Hematopoietic multipotent progenitor cell treated with erythropoietin and hydrocortisone succinate and interleukin-3 and kit ligand, for 6 days (in vitro differentiated cells): Measurements from ENCODE around the gene TJP1.
"Not testable (repeated sequence)": the region's sequence is repeated elsewhere in the genome, so short reads cannot be mapped to it uniquely, and the experiment has no call there.

Experiments
- DNase-seq: peaks from one replicate; pipeline ENCODE4 v3.0.0-alpha.2; 2015

TJP1 gene

DNA sequence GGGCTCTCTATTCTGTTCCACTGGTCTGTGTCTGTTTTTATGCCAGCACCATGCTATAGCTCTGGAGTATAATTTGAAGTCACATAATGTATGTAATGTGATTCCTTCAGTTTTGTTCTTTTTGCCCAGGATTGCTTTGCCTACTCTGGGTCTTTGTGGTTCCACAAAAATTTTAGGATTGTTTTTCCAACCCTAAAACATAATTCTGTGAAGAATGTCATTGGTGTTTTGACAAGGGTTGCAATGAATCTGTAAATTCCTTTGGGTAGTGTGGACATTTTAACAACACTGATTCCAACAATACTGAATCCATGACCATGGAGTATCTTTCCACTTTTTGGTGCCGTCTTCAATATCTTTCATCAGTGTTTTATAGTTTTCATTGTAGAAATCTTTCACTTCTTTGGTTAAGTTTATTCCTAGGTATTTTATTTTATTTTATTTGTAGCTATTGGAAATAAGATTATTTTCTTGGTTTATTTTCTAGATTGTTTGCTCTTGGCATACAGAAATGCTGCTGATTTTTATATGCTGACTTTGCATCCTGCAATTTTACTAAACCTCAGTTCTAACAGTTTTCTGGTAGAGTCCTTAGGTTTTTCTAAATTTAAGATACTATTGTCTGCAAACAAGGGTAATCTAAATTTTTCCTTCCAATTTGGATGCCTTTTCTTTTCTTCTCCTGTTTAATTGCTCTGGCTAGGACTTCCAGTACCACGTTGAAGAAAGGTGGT is 29.7 kb downstream of the TJP1 start:
- DNase-seq, result no peak

DNA sequence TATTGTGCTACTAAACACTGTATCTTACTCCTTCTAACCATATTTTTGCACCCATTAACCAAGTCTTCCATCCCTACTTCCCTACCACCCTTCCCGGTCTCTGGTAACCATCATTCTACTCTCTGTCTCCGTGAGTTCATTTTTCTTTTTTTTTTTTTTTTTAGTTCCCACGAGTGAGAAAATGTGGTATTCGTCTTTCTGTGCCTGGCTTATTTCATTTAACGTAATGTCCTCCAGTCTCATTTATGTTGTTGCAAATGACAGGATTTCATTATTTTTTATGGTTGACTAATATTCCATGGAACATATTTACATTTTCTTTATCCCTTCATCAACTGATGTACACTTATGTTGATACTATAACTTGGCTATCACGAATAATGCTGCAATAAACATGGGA is 31.7 kb downstream of the TJP1 start:
- DNase-seq, result no peak

- DNase-seq, result no peak
Observed at GRCh38 chr15:29789871-29790270, 32.4 kb downstream of the TJP1 start.

GRCh38 chr15:29788433-29789034 is 33.7 kb downstream of the TJP1 start:
- DNase-seq, result no peak

- no peak for DNase-seq
Observed at GRCh38 chr15:29787767-29788166, 34.5 kb downstream of the TJP1 start.

GRCh38 chr15:29785642-29786041 is 36.6 kb downstream of the TJP1 start:
- no peak for DNase-seq

- no peak for DNase-seq
Observed at GRCh38 chr15:29785136-29785535, 37.1 kb downstream of the TJP1 start.

GRCh38 chr15:29784413-29784812 is 37.9 kb downstream of the TJP1 start:
- DNase-seq, result no peak

DNA sequence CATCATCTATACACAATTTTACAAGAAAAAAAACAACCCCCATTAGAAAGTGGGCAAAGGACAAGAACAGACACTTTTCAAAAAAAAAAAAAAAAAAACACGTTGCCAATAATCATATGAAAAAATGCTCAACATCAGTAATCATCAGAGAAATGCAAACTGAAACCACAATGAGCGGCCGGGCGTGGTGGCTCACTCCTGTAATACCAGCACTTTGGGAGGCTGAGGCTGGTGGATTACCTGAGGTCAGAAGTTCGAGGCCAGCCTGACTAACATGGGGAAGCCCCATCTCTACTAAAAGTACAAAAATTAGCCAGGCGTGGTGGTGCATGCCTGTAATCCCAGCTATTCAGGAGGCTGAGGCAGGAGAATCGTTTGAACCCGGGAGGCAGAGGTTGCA is 39.5 kb downstream of the TJP1 start:
- not testable (repeated sequence) for DNase-seq

GRCh38 chr15:29778382-29778781 is 43.9 kb downstream of the TJP1 start:
- DNase-seq, result no peak

DNA sequence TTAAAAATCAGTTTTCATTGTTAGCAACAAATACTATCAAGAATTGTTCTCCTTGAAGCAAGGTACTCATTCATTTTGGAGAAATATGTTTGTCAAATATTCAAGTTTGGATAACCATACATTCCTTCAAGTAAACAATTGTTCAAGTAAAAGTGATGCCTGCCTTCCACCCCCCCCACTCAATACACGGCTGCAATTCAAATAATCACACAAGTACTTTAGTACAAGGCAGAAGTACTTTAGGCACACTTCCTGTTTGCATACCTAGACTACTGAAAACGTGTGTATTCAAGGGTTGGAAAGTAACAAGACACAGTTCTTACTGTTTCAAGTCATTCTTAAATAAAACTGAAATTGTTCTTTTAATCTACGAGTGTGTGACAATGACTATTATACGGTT is 45.4 kb downstream of the TJP1 start:
- no peak for DNase-seq

DNA sequence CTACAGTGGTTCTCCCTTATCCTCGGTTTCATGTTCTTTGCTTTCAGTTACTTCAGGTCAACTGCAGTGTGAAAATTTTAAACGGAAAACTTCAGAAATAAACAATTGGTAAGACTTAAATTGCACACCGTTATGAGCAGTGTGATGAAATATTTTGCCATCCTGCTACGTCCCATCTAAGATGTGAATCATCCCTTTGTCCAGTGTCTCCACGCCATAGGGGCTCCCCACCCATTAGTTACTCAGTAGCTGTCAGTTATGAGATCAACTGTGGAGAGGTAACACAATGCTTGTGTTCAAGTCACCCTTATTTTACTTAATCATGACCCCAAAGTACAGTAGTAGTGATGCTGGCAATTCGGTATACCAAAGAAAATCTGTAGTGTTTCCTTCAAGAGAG is 47.4 kb downstream of the TJP1 start:
- no peak for DNase-seq

DNA sequence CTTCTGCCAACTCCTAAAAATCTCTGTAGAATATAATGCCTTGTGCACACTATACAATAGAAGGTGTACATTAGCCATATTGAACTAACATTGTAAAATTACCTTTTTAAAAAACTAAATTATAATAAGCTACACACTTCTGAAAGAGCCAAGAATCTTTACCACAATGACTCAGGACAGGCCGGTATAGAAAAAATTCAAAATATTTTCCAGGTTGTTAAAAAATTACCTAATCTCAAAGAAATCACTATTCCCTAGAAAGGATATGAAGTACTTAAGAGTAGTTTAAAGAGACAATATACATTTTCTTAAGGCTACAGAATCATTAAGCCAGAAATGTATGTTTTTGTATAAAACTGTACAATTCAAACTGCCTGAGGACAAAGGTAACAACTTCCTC is 48.5 kb downstream of the TJP1 start:
- no peak for DNase-seq

DNA sequence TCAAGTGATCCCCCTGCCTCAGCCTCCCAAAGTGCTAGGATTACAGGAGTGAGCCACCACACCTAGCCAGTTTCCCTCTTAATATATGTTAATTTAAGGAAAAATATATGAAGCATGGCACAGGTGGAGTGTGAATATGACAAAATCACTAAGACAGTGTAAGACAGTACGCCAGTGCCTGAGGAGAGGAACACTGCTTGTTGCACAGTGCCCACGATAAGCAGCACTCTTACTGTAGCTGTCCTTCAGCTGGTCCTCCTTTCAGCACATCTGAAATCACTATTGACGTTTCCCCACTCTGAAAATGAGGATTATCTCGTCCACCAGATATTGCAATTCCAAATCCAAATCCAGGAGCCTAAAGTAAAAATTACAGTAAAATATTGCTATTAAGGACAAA is 49.3 kb downstream of the TJP1 start:
- DNase-seq, result no peak

DNA sequence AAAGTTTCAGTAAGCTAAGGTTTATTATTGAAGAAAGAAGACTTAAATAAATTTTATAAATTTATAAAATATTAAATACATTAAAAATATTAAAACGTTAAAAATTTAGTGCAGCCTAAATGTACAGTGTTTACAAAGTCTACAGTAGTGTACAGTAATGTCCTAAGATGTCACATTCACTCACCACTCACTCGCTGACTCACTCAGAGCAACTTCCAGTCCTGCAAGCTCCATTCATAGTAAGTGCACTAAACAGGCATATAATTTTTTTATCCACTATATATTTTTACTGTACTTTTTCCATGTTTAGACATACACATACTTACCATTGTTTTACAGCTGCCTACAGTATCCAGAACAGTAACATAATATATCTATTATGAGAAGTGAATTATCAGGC is 51.5 kb downstream of the TJP1 start:
- DNase-seq, result no peak

DNA sequence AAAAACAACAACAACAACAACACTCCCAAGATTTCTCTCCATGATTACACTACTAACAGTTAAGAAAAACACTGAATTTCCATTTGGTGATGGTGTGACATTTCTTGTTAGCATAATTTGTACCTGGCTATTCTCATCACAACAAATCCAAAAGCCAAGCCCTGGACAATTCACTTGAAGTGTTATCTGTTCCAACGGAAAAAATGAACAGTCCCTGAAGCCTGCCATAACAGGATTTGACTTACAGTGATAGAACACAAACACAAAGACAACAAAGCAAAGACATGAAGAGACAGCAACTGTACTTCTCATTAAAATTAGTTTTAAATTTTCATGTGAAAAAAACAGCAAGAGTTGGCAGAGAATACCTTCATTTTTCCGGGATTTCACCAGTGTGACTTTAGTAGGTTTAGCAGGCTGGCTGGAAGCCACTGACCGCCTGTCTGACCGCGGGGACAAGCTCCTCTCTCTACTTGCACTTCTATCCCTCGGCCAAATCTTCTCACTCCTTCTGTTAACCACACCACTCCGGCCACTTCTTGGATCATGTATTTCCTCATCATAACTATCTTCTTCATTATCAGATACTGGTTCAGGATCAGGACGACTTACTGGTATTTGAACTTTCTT is 56.3 kb downstream of the TJP1 start:
- no peak for DNase-seq

- DNase-seq, result no peak
Observed at GRCh38 chr15:29765234-29765841, 56.9 kb downstream of the TJP1 start.

- no peak for DNase-seq
Observed at GRCh38 chr15:29759596-29759995, 62.7 kb downstream of the TJP1 start.

- DNase-seq, result no peak
Observed at GRCh38 chr15:29756358-29757267, 65.7 kb downstream of the TJP1 start.

GRCh38 chr15:29754009-29754408 is 68.3 kb downstream of the TJP1 start:
- not testable (repeated sequence) for DNase-seq

DNA sequence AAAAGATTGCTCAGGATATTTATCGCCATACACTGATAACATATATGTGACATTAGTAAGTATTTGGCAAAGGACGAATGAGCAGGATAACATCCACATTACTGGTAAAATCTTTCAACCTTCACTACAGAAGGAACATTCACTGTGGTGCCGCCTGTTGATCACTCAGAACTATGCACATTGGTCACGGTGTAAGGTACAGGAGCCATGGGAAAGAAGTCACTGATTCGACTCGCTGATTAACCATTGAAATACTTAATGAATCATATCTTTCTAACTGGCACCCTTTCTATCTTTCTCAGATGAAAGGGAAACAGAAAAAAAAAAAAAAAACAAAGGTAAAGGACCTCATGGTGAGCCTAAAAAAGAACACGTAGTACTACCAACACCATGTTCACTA is 68.8 kb downstream of the TJP1 start:
- DNase-seq, result no peak

GRCh38 chr15:29750754-29751153 is 71.5 kb downstream of the TJP1 start:
- no peak for DNase-seq
